OCI-LY1 (cell line): ENCODE data around the gene PRKG2.

Source experiments
- H2AFZ ChIP-seq: fragments of 200-600 bp; sonication (generic), shearing (Covaris generic); 2 replicates; pipeline ENCODE4 v1.6.0; 2014; ENCODE audit warnings: antibody characterized with exemption, mild to moderate bottlenecking, low read length
- H3F3A ChIP-seq: fragments of 200-600 bp; sonication (generic), shearing (Covaris generic); 2 replicates; pipeline ENCODE4 v1.6.0; 2014; ENCODE audit warnings: mild to moderate bottlenecking, antibody characterized with exemption, low read length, moderate library complexity; ENCODE audit not compliant: insufficient read depth
- H3K27ac ChIP-seq: fragments of 200-600 bp; sonication (generic); 2 replicates; pipeline ENCODE4 v1.5.1; 2014; ENCODE audit warnings: low read length, mixed run types, mild to moderate bottlenecking, low read depth; ENCODE audit not compliant: poor library complexity, severe bottlenecking
- H3K27me3 ChIP-seq: fragments of 200-600 bp; sonication (generic); 2 replicates; pipeline ENCODE4 v1.6.0; 2014; ENCODE audit warnings: antibody characterized with exemption, mild to moderate bottlenecking, low read length, moderate library complexity; ENCODE audit not compliant: insufficient read depth
- H3K36me3 ChIP-seq: fragments of 200-600 bp; sonication (generic); 2 replicates; pipeline ENCODE4 v1.6.1; 2014; ENCODE audit warnings: mild to moderate bottlenecking, antibody characterized with exemption, low read length, moderate library complexity, mixed read lengths; ENCODE audit not compliant: insufficient read depth
- H3K4me1 ChIP-seq: fragments of 200-600 bp; sonication (generic); 2 replicates; pipeline ENCODE4 v1.5.1; 2014; ENCODE audit warnings: mild to moderate bottlenecking, low read length, moderate library complexity; ENCODE audit not compliant: insufficient read depth, severe bottlenecking
- H3K4me2 ChIP-seq: fragments of 200-600 bp; sonication (generic), shearing (Covaris generic); 2 replicates; pipeline ENCODE4 v1.6.1; 2014; ENCODE audit warnings: low read length
- H3K4me3 ChIP-seq: fragments of 200-600 bp; sonication (generic); 2 replicates; pipeline ENCODE4 v1.5.1; 2014; ENCODE audit warnings: low read length, low read depth, mild to moderate bottlenecking, mixed read lengths; ENCODE audit not compliant: poor library complexity, severe bottlenecking
- H3K79me2 ChIP-seq: fragments of 200-600 bp; shearing (Covaris generic); 2 replicates; pipeline ENCODE4 v1.6.1; 2016; ENCODE audit warnings: mixed run types, low read length, mixed read lengths; ENCODE audit not compliant: insufficient read depth
- H3K9ac ChIP-seq: fragments of 200-600 bp; sonication (generic), shearing (Covaris generic); 2 replicates; pipeline ENCODE4 v1.6.1; 2014; ENCODE audit warnings: mild to moderate bottlenecking, low read length, mixed read lengths
- H3K9me2 ChIP-seq: fragments of 200-600 bp; sonication (generic), shearing (Covaris generic); 2 replicates; pipeline ENCODE4 v1.6.1; 2014; ENCODE audit warnings: low read depth, mild to moderate bottlenecking, low read length, mixed read lengths
- H3K9me3 ChIP-seq: fragments of 200-600 bp; shearing (Covaris generic); 2 replicates; pipeline ENCODE4 v1.6.1; 2014; ENCODE audit warnings: low read length, mixed read lengths
- H4K20me1 ChIP-seq: fragments of 200-600 bp; sonication (generic), shearing (Covaris generic); 2 replicates; pipeline ENCODE4 v1.6.0; 2016; ENCODE audit warnings: mild to moderate bottlenecking, low read length; ENCODE audit not compliant: insufficient read depth
- EZH2 ChIP-seq: fragments of 200-600 bp; sonication (generic), shearing (Covaris generic); IDR thresholded peaks from 2 replicates; pipeline ENCODE4 v1.8.0; 2017; ENCODE audit warnings: borderline replicate concordance, mixed run types, mild to moderate bottlenecking, antibody characterized with exemption, low read length, moderate library complexity, mixed read lengths
- TF ChIP-seq, protein P1 (sequence below): fragments of 200-600 bp; sonication (generic), shearing (Covaris generic); IDR thresholded peaks from 2 replicates; pipeline ENCODE4 v1.5.1; 2017; ENCODE audit warnings: mild to moderate bottlenecking, antibody characterized with exemption, low read length, moderate library complexity, mixed read lengths

Gene PRKG2

DNA sequence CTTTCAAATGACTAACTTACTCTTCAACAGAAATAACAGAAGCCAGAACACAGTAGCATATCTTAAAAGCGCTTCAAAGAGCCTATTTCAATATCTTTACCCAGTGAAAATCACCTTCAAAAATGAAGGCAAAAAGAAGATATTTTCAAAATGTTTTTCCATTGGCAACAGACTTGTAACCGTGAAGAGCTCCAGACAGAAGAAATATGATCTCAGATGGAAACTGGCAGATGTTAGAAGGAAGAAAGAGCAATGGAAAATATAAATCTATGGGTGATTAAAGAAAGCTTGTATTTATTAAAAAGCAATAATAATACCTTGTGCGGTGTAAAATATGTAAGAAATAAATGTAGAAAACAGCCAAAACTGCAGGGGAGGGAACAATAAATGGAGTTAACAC lies 35.7 kb downstream of the PRKG2 start:
- TF ChIP-seq EZH2: no peak
- TF ChIP-seq, protein P1, sequence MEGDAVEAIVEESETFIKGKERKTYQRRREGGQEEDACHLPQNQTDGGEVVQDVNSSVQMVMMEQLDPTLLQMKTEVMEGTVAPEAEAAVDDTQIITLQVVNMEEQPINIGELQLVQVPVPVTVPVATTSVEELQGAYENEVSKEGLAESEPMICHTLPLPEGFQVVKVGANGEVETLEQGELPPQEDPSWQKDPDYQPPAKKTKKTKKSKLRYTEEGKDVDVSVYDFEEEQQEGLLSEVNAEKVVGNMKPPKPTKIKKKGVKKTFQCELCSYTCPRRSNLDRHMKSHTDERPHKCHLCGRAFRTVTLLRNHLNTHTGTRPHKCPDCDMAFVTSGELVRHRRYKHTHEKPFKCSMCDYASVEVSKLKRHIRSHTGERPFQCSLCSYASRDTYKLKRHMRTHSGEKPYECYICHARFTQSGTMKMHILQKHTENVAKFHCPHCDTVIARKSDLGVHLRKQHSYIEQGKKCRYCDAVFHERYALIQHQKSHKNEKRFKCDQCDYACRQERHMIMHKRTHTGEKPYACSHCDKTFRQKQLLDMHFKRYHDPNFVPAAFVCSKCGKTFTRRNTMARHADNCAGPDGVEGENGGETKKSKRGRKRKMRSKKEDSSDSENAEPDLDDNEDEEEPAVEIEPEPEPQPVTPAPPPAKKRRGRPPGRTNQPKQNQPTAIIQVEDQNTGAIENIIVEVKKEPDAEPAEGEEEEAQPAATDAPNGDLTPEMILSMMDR: no peak
- Histone ChIP-seq H3K36me3 (no peaks in the 10 kb centered on the region), H3K9ac (no peak overlapping the region), H3F3A (no peaks in the 10 kb centered on the region), H3K4me3 (no peak overlapping the region), H3K27ac (no peak overlapping the region), H3K27me3 (no peaks in the 10 kb centered on the region), H3K79me2 (no peaks in the 10 kb centered on the region), H3K4me2 (no peak overlapping the region), H3K9me3 (no peaks in the 10 kb centered on the region), H2AFZ (no peak overlapping the region), H3K4me1 (no peaks in the 10 kb centered on the region), H3K9me2 (no peaks in the 10 kb centered on the region), H4K20me1 (no peaks in the 10 kb centered on the region)

DNA sequence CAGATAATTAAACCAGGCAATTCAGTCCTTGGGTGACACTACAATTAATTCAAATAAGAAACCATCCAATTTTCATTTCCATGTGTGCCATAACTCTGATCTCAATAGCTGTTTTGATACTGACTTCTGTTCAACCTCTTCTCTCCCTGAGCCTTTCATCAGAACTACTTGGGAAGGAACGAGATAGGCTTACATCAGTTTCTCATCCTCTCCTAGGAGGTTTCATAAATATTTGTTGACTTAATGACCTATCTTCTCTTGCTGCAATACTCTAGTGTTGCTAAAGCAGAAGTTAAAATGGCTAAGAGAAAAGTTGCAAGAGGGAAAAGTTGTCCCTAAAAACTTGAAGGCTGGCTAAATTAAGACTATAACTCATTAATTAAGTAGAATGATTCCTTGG lies 41.8 kb downstream of the PRKG2 start:
- H3K9me3 ChIP-seq: no peaks in the 10 kb centered on the region
- H3K4me1 ChIP-seq: no peaks in the 10 kb centered on the region
- no peak overlapping the region for H3K4me2 ChIP-seq
- no peaks in the 10 kb centered on the region for H3K27me3 ChIP-seq
- H4K20me1 ChIP-seq: no peaks in the 10 kb centered on the region
- TF ChIP-seq, protein P1: no peak
- no peak for TF ChIP-seq EZH2
- H3K9me2 ChIP-seq: no peaks in the 10 kb centered on the region
- H3K4me3 ChIP-seq: no peak overlapping the region
- no peak overlapping the region for H3K27ac ChIP-seq
- no peak overlapping the region for H2AFZ ChIP-seq
- H3F3A ChIP-seq: no peaks in the 10 kb centered on the region
- H3K9ac ChIP-seq: no peak overlapping the region
- H3K79me2 ChIP-seq: no peaks in the 10 kb centered on the region
- H3K36me3 ChIP-seq: no peaks in the 10 kb centered on the region

DNA sequence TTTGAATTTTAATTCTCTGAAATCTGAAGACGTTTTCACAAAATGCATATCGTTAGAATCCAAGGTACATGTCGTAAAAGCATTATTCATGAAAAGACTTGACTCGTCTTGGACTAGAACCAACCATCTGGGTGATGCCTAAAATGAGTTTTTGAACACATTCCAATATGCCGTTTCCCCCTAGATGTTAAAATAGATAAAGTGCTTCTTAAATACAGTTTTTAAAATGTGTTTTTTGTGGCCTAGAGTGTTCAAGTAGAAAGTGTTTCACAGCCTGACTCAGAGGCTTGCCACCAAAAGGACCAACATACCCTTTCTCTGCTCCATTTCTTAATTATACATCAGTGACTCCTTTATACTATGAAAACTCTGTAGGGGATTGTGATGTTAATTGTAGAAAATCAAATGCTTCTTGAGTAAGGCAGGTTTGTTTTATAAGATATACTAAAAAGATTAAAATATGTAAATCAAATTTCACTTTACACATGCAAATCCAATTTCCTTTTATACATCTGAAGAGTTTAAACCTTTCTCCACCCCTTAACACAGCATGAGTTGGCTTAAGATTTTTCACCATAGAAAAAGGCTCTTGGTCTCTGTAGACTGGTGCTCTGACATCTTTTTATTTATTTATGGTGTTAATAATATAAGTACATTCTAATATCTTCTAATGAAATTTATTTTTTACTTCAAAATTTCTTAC lies 48.4 kb downstream of the PRKG2 start:
- Histone ChIP-seq H3K4me1 (no peaks in the 10 kb centered on the region), H3K4me2 (no peak overlapping the region), H3K4me3 (no peak overlapping the region), H3K9me3 (no peaks in the 10 kb centered on the region), H4K20me1 (no peaks in the 10 kb centered on the region), H3K9ac (no peak overlapping the region), H3K27ac (no peak overlapping the region), H3K27me3 (no peaks in the 10 kb centered on the region), H3K9me2 (no peaks in the 10 kb centered on the region), H3K79me2 (no peaks in the 10 kb centered on the region), H2AFZ (no peak overlapping the region), H3K36me3 (no peaks in the 10 kb centered on the region), H3F3A (no peaks in the 10 kb centered on the region)
- no peak for TF ChIP-seq EZH2
- TF ChIP-seq, protein P1: no peak
